ENCODE results near the gene SLC9A8. TPM values are rescaled to one million over a fixed set of nuclear protein-coding genes. Genes with fewer than 3 reads are reported as not detected.

The SLC9A8 gene
- total RNA-seq, 1 experiment from 2014 or later, result 2.3 TPM

Other genes with a start within 250 kb of the SLC9A8 start
- 0.54 and 0.57 TPM in 2 replicates for gene PTGIS, start 244.7 kb upstream of the SLC9A8 start, total RNA-seq (2014; rRNA removed; shearing (Covaris generic))
- 18.2 and 19.8 TPM in 2 replicates for gene B4GALT5, start 99.0 kb upstream of the SLC9A8 start, total RNA-seq (2014; rRNA removed; shearing (Covaris generic))
- gene SPATA2, start 102.7 kb downstream of the SLC9A8 start, total RNA-seq (2014; rRNA removed; shearing (Covaris generic)), result 2.0 and 3.3 TPM in 2 replicates
- gene RNF114, start 123.6 kb downstream of the SLC9A8 start, total RNA-seq (2014; rRNA removed; shearing (Covaris generic)), result 273 and 292 TPM in 2 replicates
- 1.3 and 1.7 TPM in 2 replicates for gene SNAI1, start 170.2 kb downstream of the SLC9A8 start, total RNA-seq (2014; rRNA removed; shearing (Covaris generic))

Data from Daoy (cell line).